Stimulated activated CD8-positive, alpha-beta memory T cell treated with anti-CD3 and anti-CD28 coated beads, Interleukin-7, amount 100 ng/mL, for 1 hour (primary cell): ENCODE measurements around the gene CYP27C1.
"Not testable (repeated sequence)": the region's sequence is repeated elsewhere in the genome, so short reads cannot be mapped to it uniquely, and the experiment has no call there.

Experiments
- DNase-seq, 2 donors: peaks; one replicate each; pipeline ENCODE4 v3.0.0-alpha.2; 2020; ENCODE audit warnings: low read depth in 2 of 2

The CYP27C1 gene

GRCh38 chr2:127220102-127220767 lies at the start of gene CYP27C1:
Gene CYP27C1, minus strand, starts transcription at chr2:127220299. Its CDS starts 29 bp downstream, at chr2:127220270.
- DNase-seq = no peak

GRCh38 chr2:127261804-127262406 lies 41.8 kb upstream of the CYP27C1 start:
- no peak for DNase-seq

- no peak for DNase-seq
Measured at GRCh38 chr2:127259355-127259754, 39.3 kb upstream of the CYP27C1 start.

- DNase-seq = no peak
Measured at GRCh38 chr2:127256866-127257265, 36.8 kb upstream of the CYP27C1 start.

- no peak for DNase-seq
Measured at GRCh38 chr2:127256381-127256780, 36.3 kb upstream of the CYP27C1 start.

GRCh38 chr2:127255721-127256120 lies 35.6 kb upstream of the CYP27C1 start:
- DNase-seq = no peak

- DNase-seq = no peak
Measured at GRCh38 chr2:127255146-127255545, 35.0 kb upstream of the CYP27C1 start.

- DNase-seq = no peak
Measured at GRCh38 chr2:127254386-127254981, 34.4 kb upstream of the CYP27C1 start.

- DNase-seq = not testable (repeated sequence)
Measured at GRCh38 chr2:127241184-127241583, 21.1 kb upstream of the CYP27C1 start.

GRCh38 chr2:127239395-127239794 lies 19.3 kb upstream of the CYP27C1 start:
- DNase-seq = no peak

GRCh38 chr2:127237768-127238167 lies 17.7 kb upstream of the CYP27C1 start:
- DNase-seq = not testable (repeated sequence)

GRCh38 chr2:127235082-127235702 lies 15.1 kb upstream of the CYP27C1 start:
- no peak for DNase-seq

GRCh38 chr2:127233710-127234109 lies 13.6 kb upstream of the CYP27C1 start:
- DNase-seq = no peak

- no peak for DNase-seq
Measured at GRCh38 chr2:127231130-127231865, 11.2 kb upstream of the CYP27C1 start.

GRCh38 chr2:127229555-127229954 lies 9.5 kb upstream of the CYP27C1 start:
- DNase-seq = no peak

- DNase-seq = no peak
Measured at GRCh38 chr2:127228102-127228501, 8.0 kb upstream of the CYP27C1 start.

GRCh38 chr2:127227264-127227660 lies 7.2 kb upstream of the CYP27C1 start:
- DNase-seq = not testable (repeated sequence)

GRCh38 chr2:127226520-127227263 lies 6.6 kb upstream of the CYP27C1 start:
- DNase-seq = no peak

- no peak for DNase-seq
Measured at GRCh38 chr2:127226132-127226519, 6.0 kb upstream of the CYP27C1 start.

GRCh38 chr2:127225186-127225960 lies 5.3 kb upstream of the CYP27C1 start:
- DNase-seq = no peak

- not testable (repeated sequence) for DNase-seq
Measured at GRCh38 chr2:127224135-127224534, 4.0 kb upstream of the CYP27C1 start.
